Fibroblast of lung (primary cell): Measurements from ENCODE around the gene CEP120. TPM values are rescaled to one million over a fixed set of nuclear protein-coding genes. Genes with fewer than 3 reads are reported as not detected.
"Not testable (repeated sequence)": the region's sequence is repeated elsewhere in the genome, so short reads cannot be mapped to it uniquely, and the experiment has no call there.

Experiments used
- DNase-seq, 2 donors: peaks; one replicate each; pipeline versions ENCODE4 v3.0.0 to v3.0.0-alpha.2; 2010; ENCODE audit warnings: low read depth in 2 of 2
- H2AFZ ChIP-seq: 2 replicates; pipeline ENCODE4 v1.5.1; 2012; ENCODE audit warnings: low read length, control low read depth, inconsistent platforms
- H3K27ac ChIP-seq: 2 replicates; pipeline ENCODE4 v1.5.1; 2011; ENCODE audit warnings: low read length, control low read depth; ENCODE audit not compliant: insufficient read depth
- H3K27me3 ChIP-seq: 2 replicates; pipeline ENCODE4 v1.5.1; 2011; ENCODE audit warnings: mild to moderate bottlenecking, low read length; ENCODE audit not compliant: control insufficient read depth, insufficient read depth
- H3K36me3 ChIP-seq: 2 replicates; pipeline ENCODE4 v1.5.1; 2011; ENCODE audit warnings: low read length; ENCODE audit not compliant: control insufficient read depth, insufficient read depth
- H3K4me1 ChIP-seq: 2 replicates; pipeline ENCODE4 v1.5.1; 2011; ENCODE audit warnings: low read length; ENCODE audit not compliant: control insufficient read depth, insufficient read depth; ENCODE audit errors: extremely low read depth
- H3K4me2 ChIP-seq: 2 replicates; pipeline ENCODE4 v1.5.1; 2011; ENCODE audit warnings: low read length, control low read depth; ENCODE audit not compliant: insufficient read depth; ENCODE audit errors: extremely low read depth
- H3K4me3 ChIP-seq, 4 experiments: fragments of 200-600 bp in 1 of 4; sonication (generic) in 1 of 4; replicated peaks in 1 of 4; 2 replicates each; pipeline ENCODE4 v1.5.1; 2011 to 2016; ENCODE audit warnings: low read length in 4 of 4, low read depth in 3 of 4, mild to moderate bottlenecking in 3 of 4, control low read depth in 2 of 4, inconsistent platforms in 1 of 4, mixed read lengths in 1 of 4; ENCODE audit not compliant: insufficient read depth in 1 of 4; ENCODE audit errors: control extremely low read depth in 1 of 4
- H3K79me2 ChIP-seq: 2 replicates; pipeline ENCODE4 v1.5.1; 2012; ENCODE audit warnings: mild to moderate bottlenecking, low read length, inconsistent platforms; ENCODE audit not compliant: control insufficient read depth, insufficient read depth
- H3K9ac ChIP-seq: 2 replicates; pipeline ENCODE4 v1.5.1; 2011; ENCODE audit warnings: mild to moderate bottlenecking, low read length, control low read depth; ENCODE audit not compliant: insufficient read depth
- H3K9me3 ChIP-seq: 2 replicates; pipeline ENCODE4 v1.5.1; 2012; ENCODE audit warnings: low read depth, low read length; ENCODE audit not compliant: control insufficient read depth, insufficient read depth
- H4K20me1 ChIP-seq: 2 replicates; pipeline ENCODE4 v1.5.1; 2011; ENCODE audit warnings: low read length; ENCODE audit not compliant: control insufficient read depth, insufficient read depth; ENCODE audit errors: extremely low read depth
- EZH2 ChIP-seq: IDR thresholded peaks from 2 replicates; pipeline ENCODE4 v1.5.1; 2012; ENCODE audit warnings: low read length, control low read depth, mild to moderate bottlenecking; ENCODE audit errors: missing control alignments
- polyA plus RNA-seq, 2 donors: library from polyadenylated mRNA; depleted of rRNA in 1 of 2; stranded (reverse) in 1 of 2; unstranded in 1 of 2; fragments of >200 nt; gene quantifications; 2 replicates each; pipeline ENCODE4 v1.2.1, GENCODE V29; 2011 to 2012; ENCODE audit warnings: missing spikeins in 1 of 2
- total RNA-seq: library from RNA; depleted of rRNA; stranded (reverse); fragments of >200 nt; gene quantifications from 2 replicates; pipeline ENCODE4 v1.2.1, GENCODE V29; 2014
- TF ChIP-seq, protein P1 (sequence below), 2 donors: IDR thresholded peaks in 1 of 2; conservative IDR thresholded peaks in 1 of 2; 1 replicate in 1 of 2; 2 replicates in 1 of 2; pipeline ENCODE4 v1.5.1; 2011 to 2012; ENCODE audit warnings: low read length in 2 of 2, control low read depth in 1 of 2, inconsistent platforms in 1 of 2, low read depth in 1 of 2, mild to moderate bottlenecking in 1 of 2

CEP120 gene
- total and polyA plus RNA-seq, 2 donors (not counting 1 experiment from before 2014, with no cell fraction given), result 14.8 to 22.3 TPM

DNA sequence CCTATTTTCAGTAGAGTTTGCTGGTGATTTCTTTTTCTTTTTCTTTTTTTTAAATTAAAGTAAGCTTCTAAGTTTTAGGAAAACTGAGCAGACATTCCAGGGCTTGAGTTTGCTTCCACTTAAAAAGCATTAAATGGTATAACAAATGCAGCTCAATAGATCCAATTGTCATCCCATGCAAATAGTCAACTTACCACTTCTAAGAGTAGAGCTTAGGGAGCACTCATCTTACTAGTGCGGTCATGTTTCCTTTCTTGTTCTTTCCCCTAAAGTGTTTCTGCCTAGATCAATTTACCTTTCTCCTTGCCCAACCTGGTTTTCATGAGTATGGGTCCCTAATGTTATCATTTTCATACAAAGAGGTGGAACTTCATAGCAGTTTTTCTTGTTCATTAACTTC, 13.0 kb upstream of the CEP120 start:
- Histone ChIP-seq H3K36me3 (no peaks in the 10 kb centered on the region), H3K9ac (no peak overlapping the region), H3K9me3 (no peaks in the 10 kb centered on the region), H4K20me1 (no peaks in the 10 kb centered on the region), H3K27me3 (no peaks in the 10 kb centered on the region), H3K4me2 (no peak overlapping the region), H3K27ac (no peak overlapping the region), H2AFZ (no peak overlapping the region), H3K4me1 (no peaks in the 10 kb centered on the region), H3K79me2 (no peaks in the 10 kb centered on the region), H3K4me3 (no peak overlapping the region)
- DNase-seq, result no peak
- no peak for TF ChIP-seq EZH2
- TF ChIP-seq, protein P1, sequence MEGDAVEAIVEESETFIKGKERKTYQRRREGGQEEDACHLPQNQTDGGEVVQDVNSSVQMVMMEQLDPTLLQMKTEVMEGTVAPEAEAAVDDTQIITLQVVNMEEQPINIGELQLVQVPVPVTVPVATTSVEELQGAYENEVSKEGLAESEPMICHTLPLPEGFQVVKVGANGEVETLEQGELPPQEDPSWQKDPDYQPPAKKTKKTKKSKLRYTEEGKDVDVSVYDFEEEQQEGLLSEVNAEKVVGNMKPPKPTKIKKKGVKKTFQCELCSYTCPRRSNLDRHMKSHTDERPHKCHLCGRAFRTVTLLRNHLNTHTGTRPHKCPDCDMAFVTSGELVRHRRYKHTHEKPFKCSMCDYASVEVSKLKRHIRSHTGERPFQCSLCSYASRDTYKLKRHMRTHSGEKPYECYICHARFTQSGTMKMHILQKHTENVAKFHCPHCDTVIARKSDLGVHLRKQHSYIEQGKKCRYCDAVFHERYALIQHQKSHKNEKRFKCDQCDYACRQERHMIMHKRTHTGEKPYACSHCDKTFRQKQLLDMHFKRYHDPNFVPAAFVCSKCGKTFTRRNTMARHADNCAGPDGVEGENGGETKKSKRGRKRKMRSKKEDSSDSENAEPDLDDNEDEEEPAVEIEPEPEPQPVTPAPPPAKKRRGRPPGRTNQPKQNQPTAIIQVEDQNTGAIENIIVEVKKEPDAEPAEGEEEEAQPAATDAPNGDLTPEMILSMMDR (conservative IDR thresholded peaks at IDR 0.05 in 1 of 2, IDR thresholded peaks at IDR 0.05 in 1 of 2; ENCODE audit: low read depth in 1 of 2, low read length in 2 of 2), result no peak

DNA sequence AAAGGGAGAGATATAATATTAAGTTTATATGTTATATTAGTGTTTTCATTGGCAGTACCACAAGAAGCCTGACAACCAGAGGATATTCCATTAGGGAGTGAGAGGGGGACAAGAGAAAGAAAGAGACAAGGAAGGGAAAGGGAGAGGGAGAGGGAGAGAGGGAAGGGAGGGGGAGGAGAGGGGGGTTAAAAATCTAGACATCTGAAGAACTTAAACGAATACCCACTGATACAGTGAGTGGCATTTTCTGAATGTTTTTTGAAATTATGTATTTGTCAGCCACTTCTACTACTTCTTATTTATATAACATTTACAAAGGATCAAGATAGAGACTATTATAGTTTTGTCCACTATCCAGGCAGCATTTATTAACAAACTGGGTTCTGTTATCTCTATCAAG, 11.6 kb upstream of the CEP120 start:
- no peaks in the 10 kb centered on the region for H4K20me1 ChIP-seq
- H3K36me3 ChIP-seq, result no peaks in the 10 kb centered on the region
- no peak for DNase-seq
- no peaks in the 10 kb centered on the region for H3K9me3 ChIP-seq
- H3K4me2 ChIP-seq, result no peak overlapping the region
- no peak overlapping the region for H3K27ac ChIP-seq
- no peak overlapping the region for H3K9ac ChIP-seq
- no peak for TF ChIP-seq EZH2
- TF ChIP-seq, protein P1 (conservative IDR thresholded peaks at IDR 0.05 in 1 of 2, IDR thresholded peaks at IDR 0.05 in 1 of 2; ENCODE audit: low read depth in 1 of 2, low read length in 2 of 2), result no peak
- H3K79me2 ChIP-seq, result no peaks in the 10 kb centered on the region
- no peak overlapping the region for H3K4me3 ChIP-seq
- H2AFZ ChIP-seq, result no peak overlapping the region
- no peaks in the 10 kb centered on the region for H3K27me3 ChIP-seq
- H3K4me1 ChIP-seq, result no peaks in the 10 kb centered on the region

DNA sequence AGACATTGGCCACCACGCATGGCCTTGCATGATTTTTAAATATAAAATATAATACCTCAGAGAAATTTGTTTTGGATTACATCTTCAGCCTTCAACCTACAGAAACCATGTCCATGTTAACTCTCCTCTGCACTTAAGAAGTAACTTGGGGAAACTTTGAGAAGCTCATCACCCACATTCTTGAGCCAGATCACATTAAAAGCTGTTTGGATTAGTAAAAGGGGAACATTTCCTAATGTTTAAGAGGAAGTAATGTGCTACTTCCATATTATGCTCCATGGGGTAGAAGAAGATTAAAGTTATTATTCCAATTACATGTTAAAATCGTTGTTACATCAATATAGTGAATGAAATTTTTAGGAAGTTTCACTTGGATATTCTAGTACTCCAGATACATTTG, 10.4 kb upstream of the CEP120 start:
- no peaks in the 10 kb centered on the region for H3K9me3 ChIP-seq
- H3K79me2 ChIP-seq, result no peaks in the 10 kb centered on the region
- H3K4me2 ChIP-seq, result no peak overlapping the region
- no peaks in the 10 kb centered on the region for H3K4me1 ChIP-seq
- no peaks in the 10 kb centered on the region for H4K20me1 ChIP-seq
- no peaks in the 10 kb centered on the region for H3K36me3 ChIP-seq
- H3K9ac ChIP-seq, result no peak overlapping the region
- TF ChIP-seq, protein P1 (conservative IDR thresholded peaks at IDR 0.05 in 1 of 2, IDR thresholded peaks at IDR 0.05 in 1 of 2; ENCODE audit: low read depth in 1 of 2, low read length in 2 of 2), result no peak
- no peak for TF ChIP-seq EZH2
- H3K27ac ChIP-seq, result no peak overlapping the region
- H3K4me3 ChIP-seq, result no peak overlapping the region
- no peak for DNase-seq
- H2AFZ ChIP-seq, result no peak overlapping the region
- H3K27me3 ChIP-seq, result no peaks in the 10 kb centered on the region

DNA sequence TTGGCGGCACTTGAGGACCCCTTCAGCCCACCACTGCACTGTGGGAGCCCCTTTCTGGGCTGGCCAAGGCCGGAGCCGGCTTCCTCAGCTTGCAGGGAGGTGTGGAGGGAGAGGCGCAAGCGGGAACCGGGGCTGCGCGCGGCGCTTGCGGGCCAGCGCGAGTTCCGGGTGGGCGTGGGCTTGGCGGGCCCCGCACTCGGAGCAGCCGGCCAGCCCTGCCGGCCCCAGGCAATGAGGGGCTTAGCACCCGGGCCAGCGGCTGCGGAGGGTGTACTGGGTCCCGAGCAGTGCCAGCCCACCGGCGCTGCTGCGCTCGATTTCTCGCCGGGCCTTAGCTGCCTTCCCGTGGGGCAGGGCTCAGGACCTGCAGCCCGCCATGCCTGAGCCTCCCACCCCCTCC, 7.2 kb upstream of the CEP120 start:
- not testable (repeated sequence) for H3K4me1 ChIP-seq, H3K4me3 ChIP-seq, H3K9ac ChIP-seq, H3K27ac ChIP-seq, H3K9me3 ChIP-seq, H2AFZ ChIP-seq, DNase-seq, H3K79me2 ChIP-seq, H4K20me1 ChIP-seq, H3K36me3 ChIP-seq, H3K4me2 ChIP-seq, H3K27me3 ChIP-seq
